A673 (cell line): Measurements from ENCODE around the gene SMAD5. TPM values are rescaled to one million over a fixed set of nuclear protein-coding genes. Genes with fewer than 3 reads are reported as not detected.

ENCODE experiments used
- BruUV-seq: library from RNA; stranded (reverse); fragments of 400-500 nt; replicated peaks from 2 replicates; lab custom pipeline; 2021; lab: Mats Ljungman, UMichigan
- CTCF ChIA-PET: fragments of 300-600 bp; sonication (Branson Sonifier 250); formaldehyde crosslinking; loops from one replicate; lab custom pipeline; 2022; ENCODE audit warnings: antibody characterized with exemption; lab: Charles Lee
- POLR2A ChIA-PET: fragments of 300-600 bp; sonication (Branson Sonifier 250); formaldehyde crosslinking; loops from one replicate; lab custom pipeline; 2022; ENCODE audit warnings: antibody characterized with exemption; ENCODE audit not compliant: low non-redundant PET; lab: Charles Lee
- DNase-seq: peaks from one replicate; pipeline ENCODE4 v3.0.0-alpha.2; 2015; ENCODE audit warnings: low spot score
- H3K27ac ChIP-seq: fragments of 200-600 bp; sonication (generic); 2 replicates; pipeline ENCODE4 v1.5.1; 2016; ENCODE audit warnings: mixed run types, low read depth, mild to moderate bottlenecking, mixed read lengths, antibody characterized with exemption, low read length; ENCODE audit not compliant: poor library complexity, severe bottlenecking
- H3K27me3 ChIP-seq: fragments of 200-600 bp; sonication (generic); replicated peaks from 2 replicates; pipeline ENCODE4 v1.6.1; 2017; ENCODE audit warnings: mixed run types, low read depth, mild to moderate bottlenecking, mixed read lengths, antibody characterized with exemption, low read length; ENCODE audit not compliant: insufficient read depth, poor library complexity
- H3K36me3 ChIP-seq: fragments of 200-600 bp; sonication (generic); 2 replicates; pipeline ENCODE4 v1.6.1; 2016; ENCODE audit warnings: mixed run types, mild to moderate bottlenecking, mixed read lengths, antibody characterized with exemption, low read length; ENCODE audit not compliant: insufficient read depth, poor library complexity, severe bottlenecking
- H3K4me1 ChIP-seq: fragments of 200-600 bp; sonication (generic); 2 replicates; pipeline ENCODE4 v1.6.1; 2017; ENCODE audit warnings: mixed run types, mild to moderate bottlenecking, mixed read lengths, antibody characterized with exemption, low read length; ENCODE audit not compliant: insufficient read depth, poor library complexity, severe bottlenecking
- H3K4me3 ChIP-seq: fragments of 200-600 bp; sonication (generic); 2 replicates; pipeline ENCODE4 v1.5.1; 2016; ENCODE audit warnings: low read depth, mixed run types, mild to moderate bottlenecking, mixed read lengths, low read length; ENCODE audit not compliant: poor library complexity, severe bottlenecking
- H3K9me3 ChIP-seq: fragments of 200-600 bp; sonication (generic); 2 replicates; pipeline ENCODE4 v1.6.1; 2016; ENCODE audit warnings: mixed run types, low read depth, mild to moderate bottlenecking, mixed read lengths, antibody characterized with exemption, low read length; ENCODE audit not compliant: poor library complexity, severe bottlenecking
- CTCF ChIP-seq: fragments of 300-800, 200-600 bp; sonication (generic); conservative IDR thresholded peaks from 2 replicates; pipeline ENCODE4 v1.5.1; 2017; ENCODE audit warnings: low read depth, mild to moderate bottlenecking, antibody characterized with exemption, low read length, moderate library complexity, mixed read lengths
- EZH2 ChIP-seq: fragments of 200-600 bp; sonication (generic); IDR thresholded peaks from 2 replicates; pipeline ENCODE4 v1.6.1; 2017; ENCODE audit warnings: borderline replicate concordance, low read depth, mild to moderate bottlenecking, mixed read lengths, antibody characterized with exemption, low read length; ENCODE audit not compliant: poor library complexity, severe bottlenecking
- intact Hi-C: fragments of 100-400 bp; cut with micrococcal nuclease; formaldehyde crosslinking; loops from one replicate; pipeline ENCODE4 v1.10.0; 2022; ENCODE audit not compliant: unreplicated experiment
- total RNA-seq: library from RNA; stranded (reverse); gene quantifications from 2 replicates; pipeline ENCODE4 v1.2.3, GENCODE V29; 2021

SMAD5 gene
- total RNA-seq, 1 experiment from 2014 or later, result 72.0 TPM

GRCh38 chr5:136230176-136230575 lies 97.5 kb downstream of the SMAD5 start:
- intact Hi-C loops, result no loop called here
- ChIA-PET POLR2A (no interaction called here), CTCF (no interaction called here)
- Histone ChIP-seq H3K27me3 (peaks cover 32% of the 10 kb centered on the region), H3K4me3 (no peak overlapping the region), H3K27ac (no peak overlapping the region), H3K9me3 (no peaks in the 10 kb centered on the region), H3K36me3 (no peaks in the 10 kb centered on the region), H3K4me1 (no peaks in the 10 kb centered on the region)
- no peak for TF ChIP-seq EZH2
- no peak for TF ChIP-seq CTCF
- DNase-seq, result no peak
- BruUV-seq, result no TSS peak

GRCh38 chr5:136232316-136232715 lies 99.7 kb downstream of the SMAD5 start:
- Histone ChIP-seq H3K36me3 (no peaks in the 10 kb centered on the region), H3K4me3 (no peak overlapping the region), H3K27ac (no peak overlapping the region), H3K9me3 (no peaks in the 10 kb centered on the region), H3K27me3 (peaks cover 25% of the 10 kb centered on the region), H3K4me1 (no peaks in the 10 kb centered on the region)
- intact Hi-C loops, result no loop called here
- no peak for TF ChIP-seq CTCF
- no peak for TF ChIP-seq EZH2
- POLR2A ChIA-PET, result no interaction called here
- CTCF ChIA-PET, result no interaction called here
- DNase-seq, result no peak
- BruUV-seq, result no TSS peak

Other genes starting within 250 kb of the SMAD5 start
- not detected in 2 replicates for gene IL9, start 237.0 kb upstream of the SMAD5 start, total RNA-seq
- not detected in 2 replicates for gene LECT2, start 177.9 kb upstream of the SMAD5 start, total RNA-seq
- gene TGFBI, start 103.9 kb upstream of the SMAD5 start, total RNA-seq, result 108 and 115 TPM in 2 replicates
- gene SMIM32, start 60.3 kb downstream of the SMAD5 start, total RNA-seq, result not detected in 2 replicates
- gene TRPC7, start 232.7 kb downstream of the SMAD5 start, total RNA-seq, result not detected in 2 replicates